Fibroblast of the aortic adventitia (primary cell): ENCODE data around the gene PHTF2. TPM values are rescaled to one million over a fixed set of nuclear protein-coding genes. Genes with fewer than 3 reads are reported as not detected.
"Not testable (repeated sequence)": the region's sequence is repeated elsewhere in the genome, so short reads cannot be mapped to it uniquely, and the experiment has no call there.

ENCODE experiments used
- DNase-seq: peaks from one replicate; pipeline ENCODE4 v3.0.0-alpha.2; 2010; ENCODE audit warnings: low read depth
- H3K4me3 ChIP-seq: 2 replicates; pipeline ENCODE4 v1.5.1; 2011; ENCODE audit warnings: low read depth, mild to moderate bottlenecking, control low read depth, low read length, moderate library complexity
- CTCF ChIP-seq: IDR thresholded peaks from 2 replicates; pipeline ENCODE4 v1.5.1; 2011; ENCODE audit warnings: mild to moderate bottlenecking, low read length, control low read depth, inconsistent platforms; ENCODE audit not compliant: insufficient read depth
- total RNA-seq: library from RNA; depleted of rRNA; stranded (reverse); fragments of >200 nt; gene quantifications from 2 replicates; pipeline ENCODE4 v1.2.3, GENCODE V29; 2012; ENCODE audit warnings: low replicate concordance

The PHTF2 gene
- total RNA-seq, 1 donor = 47.5 TPM

DNA sequence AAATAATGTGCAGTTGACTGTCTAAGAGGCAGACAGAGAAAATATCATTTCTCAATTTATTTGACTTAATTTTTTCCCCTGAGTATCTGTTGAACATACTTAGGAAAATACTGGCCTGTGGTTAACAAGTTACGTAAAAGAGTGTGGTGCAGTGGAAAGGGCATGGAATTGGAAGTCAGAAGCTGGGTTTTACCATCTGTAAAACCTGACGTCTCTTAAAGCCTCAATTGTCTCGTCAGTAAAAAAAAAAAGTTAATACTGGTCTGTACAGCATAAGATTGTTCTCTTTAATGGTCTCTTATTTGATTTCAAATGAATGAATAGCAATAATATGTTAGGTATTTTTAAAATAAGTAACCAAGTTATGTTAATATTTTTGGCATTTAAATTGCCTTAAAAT, 67.8 kb downstream of the PHTF2 start:
- DNase-seq = peak; percentile 6
- TF ChIP-seq CTCF = no peak
- H3K4me3 ChIP-seq = no peak overlapping the region

DNA sequence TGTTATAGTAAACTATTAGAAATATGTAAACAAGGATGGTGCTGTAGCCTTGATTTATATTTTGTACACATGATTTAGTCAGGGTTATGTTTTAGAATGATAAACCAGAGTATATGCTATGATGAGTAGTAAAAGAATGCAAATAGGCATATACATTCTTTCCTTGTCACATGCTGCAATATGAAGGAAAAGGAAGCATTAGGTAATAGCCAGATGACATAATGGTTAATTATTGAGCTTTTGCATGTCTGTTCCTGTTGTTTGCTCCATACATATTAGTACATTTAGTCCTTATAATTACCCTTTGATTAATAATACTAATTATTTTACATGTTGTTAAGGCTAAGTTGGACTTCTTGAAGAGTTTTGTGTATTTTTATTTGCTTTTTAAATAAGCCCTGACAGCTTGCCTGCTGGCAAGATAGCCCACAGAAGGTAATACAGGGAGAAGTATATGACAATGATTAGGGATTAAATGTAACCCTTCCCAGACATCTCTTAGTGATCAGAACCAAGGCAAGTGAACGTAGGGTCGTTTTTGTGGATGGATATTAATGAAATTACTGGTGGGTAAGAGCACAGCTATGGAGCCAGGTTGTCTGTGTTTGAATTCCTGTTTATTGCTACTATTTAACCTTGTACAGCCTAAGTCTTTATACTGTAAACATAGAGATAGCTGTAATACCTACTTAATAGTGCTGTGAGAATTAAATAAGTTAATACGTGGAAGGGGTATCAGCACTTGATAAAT, 68.4 kb downstream of the PHTF2 start:
- TF ChIP-seq CTCF = no peak
- no peak overlapping the region for H3K4me3 ChIP-seq
- DNase-seq = peak; percentile 52

GRCh38 chr7:77867537-77867865, 68.9 kb downstream of the PHTF2 start:
- no peak overlapping the region for H3K4me3 ChIP-seq
- peak; percentile 44 for DNase-seq
- TF ChIP-seq CTCF = no peak

DNA sequence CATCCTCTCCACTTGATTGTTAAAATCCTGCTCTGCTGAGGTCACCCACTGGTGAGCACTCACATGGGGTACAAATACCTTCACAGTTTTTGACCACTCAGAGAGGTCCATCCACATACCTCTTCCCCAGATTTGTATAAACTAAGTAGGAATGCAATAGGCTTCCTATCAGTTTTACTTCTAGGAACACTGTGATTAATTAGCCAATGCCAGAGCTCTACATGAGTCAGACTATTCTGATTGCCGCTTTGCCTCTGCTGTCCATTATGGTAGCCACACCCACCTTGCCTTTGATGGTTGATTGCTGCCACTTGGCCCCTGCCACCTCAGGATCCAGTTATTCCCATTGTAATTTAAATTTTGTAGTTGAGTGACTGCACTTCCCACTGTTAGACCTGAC, 73.7 kb downstream of the PHTF2 start:
- H3K4me3 ChIP-seq, DNase-seq: not testable (repeated sequence)

GRCh38 chr7:77873416-77874327, 75.1 kb downstream of the PHTF2 start:
- not testable (repeated sequence) for H3K4me3 ChIP-seq
- peak; percentile 32 for DNase-seq

DNA sequence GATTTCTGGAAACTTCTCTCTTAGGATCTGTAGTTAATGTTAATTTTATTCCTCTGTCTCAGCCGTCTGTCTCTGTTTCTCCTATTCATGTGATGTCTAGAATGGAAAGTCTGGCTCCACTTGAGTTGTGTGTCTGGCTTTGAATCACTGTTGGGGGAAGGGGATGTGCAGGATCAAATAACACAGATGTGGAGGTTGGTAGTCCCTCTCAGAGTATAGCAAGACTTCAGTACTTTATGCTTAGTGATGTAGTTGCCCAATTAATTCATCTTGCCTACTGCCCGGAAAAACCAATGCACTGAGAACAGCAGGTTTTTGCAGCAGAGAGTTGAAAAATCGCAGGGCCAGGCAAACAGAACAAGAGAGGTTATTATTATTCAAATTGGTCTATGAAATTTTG, 79.2 kb downstream of the PHTF2 start:
- DNase-seq = no peak
- H3K4me3 ChIP-seq = no peak overlapping the region
- no peak for TF ChIP-seq CTCF

- DNase-seq = no peak
- no peak overlapping the region for H3K4me3 ChIP-seq
- no peak for TF ChIP-seq CTCF
Measured at GRCh38 chr7:77878500-77878899, 79.9 kb downstream of the PHTF2 start.
